ENCODE data around the gene SLC7A11. TPM values are rescaled to one million over a fixed set of nuclear protein-coding genes. Genes with fewer than 3 reads are reported as not detected.

Gene SLC7A11
- total RNA-seq = 10 to 100 TPM in 1 of 4 donors, 1 to 10 TPM in 3; 6.2 to 39.8 (median 8.8) TPM

DNA sequence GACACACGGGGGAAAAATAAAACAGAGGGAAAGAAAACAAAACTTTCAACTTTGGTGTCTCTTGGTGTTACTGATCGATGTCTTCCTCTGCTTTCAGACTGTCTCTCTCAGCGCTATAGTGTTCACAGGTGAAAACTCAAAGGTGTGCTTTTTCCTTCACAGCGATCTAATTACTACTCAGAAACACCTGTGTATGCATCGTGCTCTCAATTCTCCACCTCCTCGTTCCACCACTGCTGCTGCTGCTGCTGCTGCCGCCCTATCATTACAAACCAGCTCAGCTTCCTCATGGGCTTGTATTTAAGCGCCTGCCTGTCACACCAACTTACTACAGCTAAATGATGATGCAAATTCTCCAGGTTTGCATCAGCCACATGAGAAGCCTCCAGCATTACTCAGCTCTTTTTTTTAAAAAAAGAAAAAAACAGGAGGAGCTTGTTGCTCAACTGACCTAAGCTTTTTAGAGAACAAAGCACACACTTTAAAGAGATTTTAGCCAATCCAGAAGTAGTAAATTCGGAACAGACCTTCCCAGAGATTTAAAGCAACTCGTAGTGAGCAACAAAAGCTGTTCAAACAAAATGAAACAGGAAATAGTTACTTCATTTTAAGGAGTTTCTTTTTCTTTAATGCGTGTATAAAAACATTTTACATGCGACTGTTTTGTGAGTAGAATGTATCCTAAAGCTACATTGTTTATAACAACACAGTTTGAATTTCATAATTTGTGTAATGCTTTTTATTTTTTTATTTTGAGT is at the start of gene SLC7A11:
TSS of gene SLC7A11 (minus strand) at position 274 of the 758 bp plus-strand sequence. CDS start 280 bp downstream, outside the sequence.
- H3K4me1 ChIP-seq = peaks cover 0 to 7% of the 10 kb centered on the region in 2 donors
- H3K27ac ChIP-seq = peak within 1 kb of the TSS; percentile 75 to 88 (median 77)
- no peaks in the 10 kb centered on the region for H3K9me3 ChIP-seq
- peak; percentile 74 to 78 for DNase-seq
- TF ChIP-seq, protein P1, sequence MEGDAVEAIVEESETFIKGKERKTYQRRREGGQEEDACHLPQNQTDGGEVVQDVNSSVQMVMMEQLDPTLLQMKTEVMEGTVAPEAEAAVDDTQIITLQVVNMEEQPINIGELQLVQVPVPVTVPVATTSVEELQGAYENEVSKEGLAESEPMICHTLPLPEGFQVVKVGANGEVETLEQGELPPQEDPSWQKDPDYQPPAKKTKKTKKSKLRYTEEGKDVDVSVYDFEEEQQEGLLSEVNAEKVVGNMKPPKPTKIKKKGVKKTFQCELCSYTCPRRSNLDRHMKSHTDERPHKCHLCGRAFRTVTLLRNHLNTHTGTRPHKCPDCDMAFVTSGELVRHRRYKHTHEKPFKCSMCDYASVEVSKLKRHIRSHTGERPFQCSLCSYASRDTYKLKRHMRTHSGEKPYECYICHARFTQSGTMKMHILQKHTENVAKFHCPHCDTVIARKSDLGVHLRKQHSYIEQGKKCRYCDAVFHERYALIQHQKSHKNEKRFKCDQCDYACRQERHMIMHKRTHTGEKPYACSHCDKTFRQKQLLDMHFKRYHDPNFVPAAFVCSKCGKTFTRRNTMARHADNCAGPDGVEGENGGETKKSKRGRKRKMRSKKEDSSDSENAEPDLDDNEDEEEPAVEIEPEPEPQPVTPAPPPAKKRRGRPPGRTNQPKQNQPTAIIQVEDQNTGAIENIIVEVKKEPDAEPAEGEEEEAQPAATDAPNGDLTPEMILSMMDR (IDR thresholded peaks at IDR 0.05) = peak in 1 of 6 experiments; percentile 24
- TF ChIP-seq POLR2A (IDR thresholded peaks at IDR 0.05) = peak in 1 of 2 donors; percentile 85
- no peaks in the 10 kb centered on the region for H3K27me3 ChIP-seq
- H3K4me3 ChIP-seq (replicated peaks in 1 of 3) = peak within 1 kb of the TSS in 2 of 3 donors; percentile 9 to 15
- H3K36me3 ChIP-seq = no peaks in the 10 kb centered on the region
- intact Hi-C loops (cut with DNase I) = no loop called here
- whole genome bisulfite sequencing, 2 donors = 8 to 9% methylated on average over 12 of the region's 12 CpGs

DNA sequence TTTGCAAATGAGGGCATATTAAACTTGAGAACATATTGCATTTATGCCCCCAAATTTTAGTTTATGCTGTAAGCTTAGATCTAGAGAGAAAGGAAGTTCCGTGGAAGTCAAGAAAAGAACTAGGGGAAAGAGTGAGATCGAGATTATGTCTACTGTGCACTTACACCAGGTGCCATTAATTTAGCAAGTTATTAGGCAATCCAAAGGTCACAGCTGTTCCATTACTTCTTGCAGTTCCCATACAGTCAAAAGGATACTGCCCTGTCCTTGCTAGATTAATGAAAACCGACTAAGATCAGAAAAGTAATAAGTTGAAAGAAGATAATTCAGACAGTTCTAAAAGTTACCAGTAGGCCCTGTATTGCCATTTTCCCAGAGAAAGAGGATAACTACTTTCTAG is 49.3 kb upstream of the SLC7A11 start:
- 94 to 95% methylated on average over 3 of the region's 3 CpGs for WGBS, 2 donors

DNA sequence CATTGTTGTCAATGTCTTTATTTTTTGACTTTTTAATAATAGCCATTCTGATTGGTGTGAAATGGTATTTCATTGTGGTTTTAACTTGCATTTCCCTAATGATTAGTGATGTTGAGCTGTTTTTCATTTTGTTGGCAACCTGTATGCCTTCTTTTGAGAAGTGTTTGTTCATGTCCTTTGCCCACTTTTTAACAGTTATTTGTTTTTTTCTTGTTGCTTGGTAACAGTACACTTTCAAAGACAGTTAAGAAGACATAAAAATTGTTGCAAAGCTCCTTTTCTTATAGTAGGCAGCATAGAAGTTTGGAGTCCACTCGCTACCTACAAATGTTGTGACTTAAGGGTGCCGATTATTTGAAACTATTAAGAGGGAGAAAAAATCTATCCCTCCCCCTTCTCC is 48.7 kb upstream of the SLC7A11 start:
- intact Hi-C loops (cut with DNase I) = no loop called here
- H3K27me3 ChIP-seq = no peaks in the 10 kb centered on the region
- no peaks in the 10 kb centered on the region for H3K36me3 ChIP-seq
- TF ChIP-seq, protein P1 (IDR thresholded peaks at IDR 0.05) = no peak
- TF ChIP-seq POLR2A (IDR thresholded peaks at IDR 0.05) = no peak
- H3K4me1 ChIP-seq = peaks cover 0 to 4% of the 10 kb centered on the region in 2 donors
- no peak for DNase-seq
- H3K4me3 ChIP-seq (replicated peaks in 1 of 3) = no peak overlapping the region
- H3K9me3 ChIP-seq = no peaks in the 10 kb centered on the region
- no peak overlapping the region for H3K27ac ChIP-seq
- 94 to 97% methylated on average over 2 of the region's 2 CpGs for WGBS, 2 donors

More for the DNA sequence above, 49.3 kb upstream of the SLC7A11 start:
- DNase-seq = no peak
- Histone ChIP-seq H3K4me3 (replicated peaks in 1 of 3) (no peak overlapping the region), H3K27ac (no peak overlapping the region), H3K9me3 (no peaks in the 10 kb centered on the region), H3K36me3 (no peaks in the 10 kb centered on the region), H3K4me1 (peaks cover 0 to 4% of the 10 kb centered on the region in 2 donors), H3K27me3 (no peaks in the 10 kb centered on the region)
- intact Hi-C loops (cut with DNase I) = no loop called here
- TF ChIP-seq, protein P1 (IDR thresholded peaks at IDR 0.05) = no peak
- no peak for TF ChIP-seq POLR2A (IDR thresholded peaks at IDR 0.05)

DNA sequence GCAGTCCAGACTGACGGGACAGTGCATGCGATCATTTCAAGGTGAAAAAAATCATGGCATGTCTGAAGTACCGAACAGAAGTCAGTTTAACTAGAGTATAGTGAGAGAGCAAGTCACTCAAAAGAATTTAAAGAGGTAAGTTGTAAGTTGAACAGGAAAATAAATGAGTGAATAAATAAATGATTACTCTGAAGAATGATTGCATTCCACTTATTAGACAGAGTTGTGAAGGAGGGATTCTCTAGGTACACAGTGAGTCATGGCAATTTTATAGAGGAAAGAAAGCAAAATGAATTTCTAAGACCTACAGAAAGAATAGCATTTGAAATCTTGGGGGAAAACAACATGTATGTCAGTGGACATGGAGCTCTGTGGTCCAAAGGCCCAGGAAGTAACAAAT is 37.1 kb upstream of the SLC7A11 start:
- Histone ChIP-seq H3K27me3 (no peaks in the 10 kb centered on the region), H3K27ac (no peak overlapping the region), H3K4me1 (no peaks in the 10 kb centered on the region), H3K4me3 (replicated peaks in 1 of 3) (no peak overlapping the region), H3K9me3 (no peaks in the 10 kb centered on the region), H3K36me3 (no peaks in the 10 kb centered on the region)
- TF ChIP-seq, protein P1 (IDR thresholded peaks at IDR 0.05) = no peak
- no peak for TF ChIP-seq POLR2A (IDR thresholded peaks at IDR 0.05)
- intact Hi-C loops (cut with DNase I) = no loop called here
- WGBS, 2 donors = 86 to 91% methylated on average over 3 of the region's 3 CpGs
- no peak for DNase-seq

DNA sequence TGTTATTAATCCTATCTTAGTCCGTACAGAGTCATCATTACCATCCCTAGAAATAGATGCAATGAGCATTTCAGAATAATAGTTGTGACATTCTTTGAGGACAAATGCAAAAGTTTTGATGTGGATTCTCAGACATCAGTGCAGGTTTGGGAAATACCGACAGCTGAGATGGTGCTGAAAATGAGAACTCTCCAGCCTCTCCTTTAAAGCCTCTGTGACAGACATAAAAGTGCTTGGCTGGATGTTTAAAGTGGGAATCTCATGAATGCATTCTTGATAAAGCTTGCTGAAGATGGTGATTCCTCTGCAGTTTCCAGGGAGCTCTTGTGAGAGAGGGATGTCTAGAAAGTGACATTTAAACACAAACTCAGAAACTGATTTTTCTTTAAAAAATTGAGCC is 35.0 kb upstream of the SLC7A11 start:
- H3K4me3 ChIP-seq (replicated peaks in 1 of 3) = no peak overlapping the region
- no peaks in the 10 kb centered on the region for H3K27me3 ChIP-seq
- intact Hi-C loops (cut with DNase I) = no loop called here
- 83 to 91% methylated on average over 2 of the region's 2 CpGs for WGBS, 2 donors
- no peaks in the 10 kb centered on the region for H3K9me3 ChIP-seq
- H3K36me3 ChIP-seq = no peaks in the 10 kb centered on the region
- no peak overlapping the region for H3K27ac ChIP-seq
- DNase-seq = no peak
- TF ChIP-seq POLR2A (IDR thresholded peaks at IDR 0.05) = no peak
- TF ChIP-seq, protein P1 (IDR thresholded peaks at IDR 0.05) = no peak
- no peaks in the 10 kb centered on the region for H3K4me1 ChIP-seq

Data from thyroid gland (tissue), 4 donors.